Astrocyte of the spinal cord (primary cell): ENCODE results near the gene MTMR3.

Experiments
- DNase-seq: peaks from one replicate; pipeline ENCODE4 v3.0.0; 2011; ENCODE audit warnings: low read depth, low spot score
- H3K4me3 ChIP-seq: 2 replicates; pipeline ENCODE4 v1.5.1; 2011; ENCODE audit warnings: low read depth, mild to moderate bottlenecking, low read length, moderate library complexity
- CTCF ChIP-seq: IDR thresholded peaks from 2 replicates; pipeline ENCODE4 v1.5.1; 2012; ENCODE audit warnings: low read depth, mild to moderate bottlenecking, low read length, inconsistent platforms
- in situ Hi-C: cut with HindIII; loops from 2 replicates; pipeline ENCODE4 v1.10.0; 2017; ENCODE audit warnings: low sequenced_read_pairs

MTMR3 gene

GRCh38 chr22:30021338-30021737 is 138.4 kb downstream of the MTMR3 start:
- no peak for DNase-seq

GRCh38 chr22:30021881-30022619 is 139.1 kb downstream of the MTMR3 start:
- in situ Hi-C loops = no loop called here
- H3K4me3 ChIP-seq = no peak overlapping the region
- TF ChIP-seq CTCF = no peak
- no peak for DNase-seq

More at GRCh38 chr22:30021338-30021737, 138.4 kb downstream of the MTMR3 start:
- H3K4me3 ChIP-seq = no peak overlapping the region
- TF ChIP-seq CTCF = no peak
- in situ Hi-C loops = no loop called here

GRCh38 chr22:30023099-30023660 is 140.2 kb downstream of the MTMR3 start:
- no peak overlapping the region for H3K4me3 ChIP-seq
- in situ Hi-C loops = no loop called here
- TF ChIP-seq CTCF = no peak
- no peak for DNase-seq

- no peak overlapping the region for H3K4me3 ChIP-seq
- DNase-seq = no peak
- no peak for TF ChIP-seq CTCF
- in situ Hi-C loops = no loop called here
These were observed 141.3 kb downstream of the MTMR3 start for GRCh38 chr22:30024231-30024630.

GRCh38 chr22:30025221-30025620 is 142.2 kb downstream of the MTMR3 start:
- in situ Hi-C loops = no loop called here
- no peak for DNase-seq
- TF ChIP-seq CTCF = no peak
- no peak overlapping the region for H3K4me3 ChIP-seq

- DNase-seq = no peak
- no peak overlapping the region for H3K4me3 ChIP-seq
- in situ Hi-C loops = no loop called here
- no peak for TF ChIP-seq CTCF
These were observed 143.8 kb downstream of the MTMR3 start for GRCh38 chr22:30026756-30027155.
